Sciatic nerve (tissue), 1 donor: Measurements from ENCODE around the gene BORCS6. TPM values are rescaled to one million over a fixed set of nuclear protein-coding genes. Genes with fewer than 3 reads are reported as not detected.

Experiments
- microRNA-seq: library from miRNA; unstranded; fragments of <30 nt; microRNA quantifications from one replicate; pipeline ENCODE4 v1.2.0, GENCODE V29; 2020
- total RNA-seq: library from RNA; stranded (reverse); fragmentation: NEBNext Ultra II Directional; extraction: Animal tissue kit (Norgen Biotek cat#: 25700); gene quantifications from one replicate; pipeline ENCODE4 v1.2.1, GENCODE V29; 2021
- donor health status: DM: no; HTN: no; CAD: no.

BORCS6 gene
- total RNA-seq, 1 donor from 2014 or later: 14.4 TPM

Small RNA genes within 50 kb of the gene (microRNA-seq; reads per million reads assigned to microRNA genes)
- 2.9 reads per million for gene MIR4521
- not detected for gene MIR6883

Other genes with a start within 250 kb of the BORCS6 start
- not detected for gene GUCY2D, start 187.6 kb downstream of the BORCS6 start, total RNA-seq
- not detected for gene ALOX15B, start 151.1 kb downstream of the BORCS6 start, total RNA-seq
- gene ALOX12B, start 102.5 kb downstream of the BORCS6 start, total RNA-seq: not detected
- not detected for gene ALOXE3, start 71.7 kb downstream of the BORCS6 start, total RNA-seq
- gene HES7, start 66.1 kb downstream of the BORCS6 start, total RNA-seq: 1.1 TPM
- gene PER1, start 37.8 kb downstream of the BORCS6 start, total RNA-seq: 182 TPM
- gene VAMP2, start 27.2 kb downstream of the BORCS6 start, total RNA-seq: 108 TPM
- gene TMEM107, start 13.8 kb downstream of the BORCS6 start, total RNA-seq: 23.0 TPM
- gene AURKB, start 20.4 kb upstream of the BORCS6 start, total RNA-seq: 48.5 TPM
- 54.5 TPM for gene CTC1, start 57.9 kb upstream of the BORCS6 start, total RNA-seq
- gene PFAS, start 59.1 kb upstream of the BORCS6 start, total RNA-seq: 27.5 TPM
- gene RANGRF, start 98.5 kb upstream of the BORCS6 start, total RNA-seq: 20.9 TPM
- gene SLC25A35, start 105.2 kb upstream of the BORCS6 start, total RNA-seq: 6.7 TPM
- gene ARHGEF15, start 120.1 kb upstream of the BORCS6 start, total RNA-seq: 32.1 TPM
- gene ODF4, start 149.7 kb upstream of the BORCS6 start, total RNA-seq: not detected
- gene RPL26, start 193.0 kb upstream of the BORCS6 start, total RNA-seq: 1,229 TPM
- not detected for gene RNF222, start 207.6 kb upstream of the BORCS6 start, total RNA-seq
- gene NDEL1, start 245.7 kb upstream of the BORCS6 start, total RNA-seq: 86.7 TPM